Bronchial epithelial cell (primary cell): ENCODE measurements around the gene DYRK4. TPM values are rescaled to one million over a fixed set of nuclear protein-coding genes. Genes with fewer than 3 reads are reported as not detected.

Experiments used
- DNase-seq: peaks from one replicate; pipeline ENCODE4 v3.0.0-alpha.2; 2010; ENCODE audit warnings: low read depth
- FAIRE-seq: peaks from 2 replicates; lab custom pipeline; 2011; peaks lifted over from hg19 to GRCh38; lab: Jason Lieb, UNC
- H3K27me3 ChIP-seq: 2 replicates; pipeline ENCODE4 v1.5.1; 2011; ENCODE audit warnings: low read length; ENCODE audit not compliant: control insufficient read depth, insufficient read depth
- H3K36me3 ChIP-seq: 2 replicates; pipeline ENCODE4 v1.5.1; 2011; ENCODE audit warnings: low read length; ENCODE audit not compliant: control insufficient read depth, insufficient read depth
- H3K4me3 ChIP-seq: 2 replicates; pipeline ENCODE4 v1.5.1; 2011; ENCODE audit warnings: mild to moderate bottlenecking, low read depth, low read length, control low read depth
- total RNA-seq: library from RNA; depleted of rRNA; stranded (reverse); fragments of >200 nt; gene quantifications from 2 replicates; pipeline ENCODE4 v1.2.1, GENCODE V29; 2014
- TF ChIP-seq, protein P1 (sequence below): IDR thresholded peaks from 2 replicates; pipeline ENCODE4 v1.5.1; 2011; ENCODE audit warnings: mild to moderate bottlenecking, moderate library complexity, low read length, control low read depth, inconsistent platforms; ENCODE audit not compliant: insufficient read depth, severe bottlenecking

The DYRK4 gene
- total RNA-seq, 1 donor from 2014 or later: 20.0 TPM

DNA sequence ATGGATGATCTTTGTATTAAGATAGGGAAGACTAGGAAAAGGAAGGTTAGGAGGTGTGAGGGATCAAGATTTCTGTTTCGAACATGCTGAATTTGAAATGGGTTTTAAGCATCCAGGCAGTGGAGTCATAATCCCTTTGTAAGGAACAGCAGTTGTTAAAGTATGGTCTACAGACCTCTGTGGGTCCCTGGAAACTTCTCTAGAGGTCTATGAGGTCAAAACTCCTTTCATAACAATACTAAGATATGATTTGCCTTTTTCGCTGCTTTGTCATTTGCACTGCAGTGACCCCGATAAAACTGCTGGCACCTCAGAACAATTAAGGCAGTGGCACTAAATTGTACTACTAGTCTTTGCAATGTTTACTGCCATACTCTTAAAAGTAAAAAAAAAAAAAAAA lies 21.8 kb upstream of the DYRK4 start:
- no peaks in the 10 kb centered on the region for H3K27me3 ChIP-seq
- TF ChIP-seq, protein P1, sequence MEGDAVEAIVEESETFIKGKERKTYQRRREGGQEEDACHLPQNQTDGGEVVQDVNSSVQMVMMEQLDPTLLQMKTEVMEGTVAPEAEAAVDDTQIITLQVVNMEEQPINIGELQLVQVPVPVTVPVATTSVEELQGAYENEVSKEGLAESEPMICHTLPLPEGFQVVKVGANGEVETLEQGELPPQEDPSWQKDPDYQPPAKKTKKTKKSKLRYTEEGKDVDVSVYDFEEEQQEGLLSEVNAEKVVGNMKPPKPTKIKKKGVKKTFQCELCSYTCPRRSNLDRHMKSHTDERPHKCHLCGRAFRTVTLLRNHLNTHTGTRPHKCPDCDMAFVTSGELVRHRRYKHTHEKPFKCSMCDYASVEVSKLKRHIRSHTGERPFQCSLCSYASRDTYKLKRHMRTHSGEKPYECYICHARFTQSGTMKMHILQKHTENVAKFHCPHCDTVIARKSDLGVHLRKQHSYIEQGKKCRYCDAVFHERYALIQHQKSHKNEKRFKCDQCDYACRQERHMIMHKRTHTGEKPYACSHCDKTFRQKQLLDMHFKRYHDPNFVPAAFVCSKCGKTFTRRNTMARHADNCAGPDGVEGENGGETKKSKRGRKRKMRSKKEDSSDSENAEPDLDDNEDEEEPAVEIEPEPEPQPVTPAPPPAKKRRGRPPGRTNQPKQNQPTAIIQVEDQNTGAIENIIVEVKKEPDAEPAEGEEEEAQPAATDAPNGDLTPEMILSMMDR: no peak
- FAIRE-seq: no peak
- H3K36me3 ChIP-seq: no peaks in the 10 kb centered on the region
- no peak for DNase-seq
- no peak overlapping the region for H3K4me3 ChIP-seq

DNA sequence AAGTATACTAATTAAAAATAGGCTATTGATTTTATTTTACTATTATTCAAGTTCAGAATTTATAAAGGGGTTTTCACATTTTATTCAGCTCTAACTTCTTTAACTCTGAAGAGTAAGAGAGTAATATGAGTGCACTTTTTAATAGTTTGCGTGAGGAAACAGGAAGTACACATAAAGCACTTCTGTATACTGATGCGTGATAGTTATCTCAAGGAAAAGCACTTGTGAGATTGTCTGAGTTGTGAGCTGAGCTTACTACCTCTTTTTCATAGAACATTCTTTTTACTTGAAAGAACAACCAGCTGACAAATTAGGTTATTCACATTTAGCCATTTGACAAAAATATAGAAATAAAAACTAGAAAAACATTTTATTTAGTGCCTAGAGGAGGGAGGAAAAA lies 21.4 kb upstream of the DYRK4 start:
- no peaks in the 10 kb centered on the region for H3K36me3 ChIP-seq
- no peak for DNase-seq
- no peak overlapping the region for H3K4me3 ChIP-seq
- no peak for FAIRE-seq
- TF ChIP-seq, protein P1: no peak
- H3K27me3 ChIP-seq: no peaks in the 10 kb centered on the region

DNA sequence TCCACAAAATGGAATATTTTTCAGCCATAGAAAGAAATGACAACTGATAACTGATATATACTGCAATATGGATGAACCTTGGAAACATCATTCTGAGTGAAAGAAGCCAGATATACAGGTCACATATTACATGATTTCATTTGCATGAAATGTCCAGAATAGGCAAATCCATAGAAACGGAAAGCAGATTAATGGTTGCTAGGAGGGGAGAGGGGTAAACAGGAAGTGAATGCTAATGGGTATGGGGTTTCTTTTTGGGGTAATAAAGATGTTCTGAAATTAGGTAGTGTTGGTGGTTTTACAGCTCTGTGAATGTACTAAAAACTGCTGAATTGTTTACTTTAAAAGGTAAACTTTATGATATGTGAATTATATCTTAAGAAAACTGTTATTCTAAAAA lies 16.8 kb upstream of the DYRK4 start:
- H3K36me3 ChIP-seq: no peaks in the 10 kb centered on the region
- no peak for DNase-seq

DNA sequence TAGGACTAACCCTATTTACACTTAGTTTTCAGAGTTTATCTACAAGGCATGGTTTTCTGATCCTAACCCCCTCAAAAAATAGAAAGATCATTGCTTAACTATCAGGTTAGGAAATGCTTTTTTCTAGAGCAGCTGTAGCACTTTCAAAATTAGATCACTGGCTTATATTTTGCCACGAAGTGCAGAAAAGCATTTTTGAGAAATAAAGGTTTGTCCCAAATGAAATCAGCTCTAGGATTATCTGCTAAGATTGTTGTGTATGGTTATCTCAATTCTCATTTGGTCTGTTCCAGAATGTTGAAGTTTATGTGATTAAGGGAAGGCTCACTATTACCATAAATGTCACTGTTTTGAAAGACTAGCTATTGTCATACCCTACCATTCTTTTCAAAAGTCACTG lies 9.8 kb upstream of the DYRK4 start:
- FAIRE-seq: no peak
- no peak for DNase-seq
- TF ChIP-seq, protein P1: no peak
- H3K4me3 ChIP-seq: no peak overlapping the region
- H3K27me3 ChIP-seq: no peaks in the 10 kb centered on the region
- H3K36me3 ChIP-seq: no peaks in the 10 kb centered on the region

More for the DNA sequence above, 16.8 kb upstream of the DYRK4 start:
- FAIRE-seq: no peak
- Histone ChIP-seq H3K27me3 (no peaks in the 10 kb centered on the region), H3K4me3 (no peak overlapping the region)
- TF ChIP-seq, protein P1: no peak

DNA sequence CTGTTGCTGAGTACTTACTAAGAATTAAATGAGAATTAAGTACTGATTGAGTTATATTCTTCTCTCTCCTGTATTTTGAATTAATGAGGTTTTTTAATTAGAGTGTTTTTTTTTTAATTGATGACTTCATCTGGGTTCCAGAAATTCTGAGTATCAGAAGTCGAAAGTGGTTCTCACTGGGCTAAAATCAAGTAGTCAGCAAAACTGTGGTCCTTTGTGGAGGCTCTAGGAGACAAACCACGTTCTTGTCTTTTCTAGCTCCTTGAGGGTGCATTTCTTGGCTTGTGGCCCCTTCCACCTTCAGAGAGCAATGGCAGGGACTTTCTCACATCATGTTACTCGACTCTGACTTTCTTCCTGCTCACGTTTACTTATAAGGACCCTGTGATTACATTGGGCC lies 8.1 kb upstream of the DYRK4 start:
- FAIRE-seq (no peak), DNase-seq (no peak)
- no peaks in the 10 kb centered on the region for H3K36me3 ChIP-seq
- no peak overlapping the region for H3K4me3 ChIP-seq
- TF ChIP-seq, protein P1: no peak
- H3K27me3 ChIP-seq: no peaks in the 10 kb centered on the region

DNA sequence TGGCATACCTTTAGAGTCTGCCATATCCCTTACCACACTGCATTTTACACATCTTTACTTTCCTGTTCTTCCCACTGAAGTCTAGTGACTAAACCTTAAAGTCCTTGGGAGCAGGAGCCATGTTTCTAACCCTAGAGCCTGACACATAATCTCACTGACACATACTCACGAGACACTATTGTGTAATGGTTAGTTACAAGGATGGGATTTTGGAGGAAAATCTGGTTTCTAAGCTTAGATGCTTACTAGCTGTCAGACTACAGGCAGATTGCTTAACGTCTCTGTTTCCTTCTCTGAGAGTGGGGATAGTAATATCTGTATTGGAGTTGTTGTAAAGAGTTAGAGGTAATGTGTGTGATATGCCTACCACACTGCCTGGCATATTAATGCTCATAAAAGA lies 6.2 kb upstream of the DYRK4 start:
- no peak overlapping the region for H3K4me3 ChIP-seq
- TF ChIP-seq, protein P1: no peak
- no peaks in the 10 kb centered on the region for H3K36me3 ChIP-seq
- no peaks in the 10 kb centered on the region for H3K27me3 ChIP-seq
- DNase-seq (peak; percentile 31), FAIRE-seq (no peak)
